HG03460 (cell line): ENCODE data around the gene CKAP5.

Source experiments
- ATAC-seq: cut with Tn5 transposase; IDR thresholded peaks from one replicate; pipeline ENCODE4 v1.9.1; 2021; ENCODE audit not compliant: unreplicated experiment

Gene CKAP5

DNA sequence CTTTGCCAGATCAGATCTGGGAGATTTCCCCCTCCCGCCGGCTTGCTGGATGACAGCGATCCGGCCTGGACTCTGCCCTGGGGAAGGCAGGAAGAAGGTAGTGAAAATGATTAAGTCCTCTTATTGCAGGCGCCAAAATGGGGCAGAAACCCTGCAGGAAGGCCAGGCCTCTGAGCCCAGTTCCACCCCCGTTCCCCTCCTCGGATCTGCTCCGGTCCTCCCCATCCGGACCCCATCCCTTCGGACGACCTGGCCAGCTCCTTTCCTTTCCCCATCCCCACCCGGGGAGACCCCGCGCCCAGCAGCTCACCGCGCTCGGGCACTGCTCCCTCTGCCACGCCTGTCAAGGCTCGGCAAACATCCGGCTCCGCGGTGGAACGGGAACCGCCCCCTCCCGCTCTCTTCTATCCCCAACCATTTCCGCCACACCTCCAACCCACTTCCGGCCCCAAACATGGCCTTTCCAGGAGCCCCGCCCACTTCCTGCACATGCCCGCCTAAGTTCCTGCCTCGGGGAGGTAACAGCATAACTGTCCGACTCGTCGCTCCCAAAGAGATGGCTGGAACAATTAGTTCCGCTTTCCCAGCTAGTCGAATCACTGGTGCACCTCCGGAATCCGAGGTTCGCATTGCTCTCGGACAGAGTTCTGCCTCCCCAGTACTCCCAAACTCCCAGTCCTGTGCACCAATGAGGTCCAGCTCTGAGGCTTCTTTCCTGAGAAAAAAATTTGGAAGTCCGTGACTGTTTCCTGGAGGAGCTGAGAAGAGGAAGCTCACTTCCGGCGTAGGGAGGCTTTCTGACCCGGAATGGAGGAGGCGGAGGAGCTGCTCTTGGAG is 145.6 kb downstream of the CKAP5 start, which contains the start of the genes ARHGAP1 and ZNF408:
Gene ARHGAP1 (minus strand): TSS at position 379 of the 837 bp plus-strand sequence. CDS start 4,512 bp downstream, outside the sequence.
Gene ZNF408 (plus strand): TSS at position 791 of the 837 bp plus-strand sequence. CDS start 17 bp downstream, at position 808.
- ATAC-seq: peak; percentile 94

DNA sequence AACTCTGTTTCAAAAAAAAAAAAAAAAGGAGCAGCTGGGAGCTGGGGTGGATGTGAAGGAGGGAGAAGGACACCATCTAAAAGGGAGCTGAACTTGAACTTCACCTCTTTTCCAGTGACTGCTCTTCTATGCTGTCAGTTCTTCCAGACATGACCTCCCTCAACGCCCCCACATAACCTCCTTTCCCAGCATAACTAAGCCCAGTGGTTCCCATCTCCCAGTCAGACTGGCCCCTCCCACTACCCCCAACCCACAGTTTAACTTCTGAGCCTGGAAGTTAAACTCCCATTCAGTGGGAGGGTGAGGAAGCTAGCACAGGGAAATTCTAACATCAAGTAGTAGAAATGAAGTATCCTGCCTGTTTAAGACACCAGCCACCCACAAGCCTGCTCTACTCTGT is 147.5 kb downstream of the CKAP5 start:
- no peak for ATAC-seq

DNA sequence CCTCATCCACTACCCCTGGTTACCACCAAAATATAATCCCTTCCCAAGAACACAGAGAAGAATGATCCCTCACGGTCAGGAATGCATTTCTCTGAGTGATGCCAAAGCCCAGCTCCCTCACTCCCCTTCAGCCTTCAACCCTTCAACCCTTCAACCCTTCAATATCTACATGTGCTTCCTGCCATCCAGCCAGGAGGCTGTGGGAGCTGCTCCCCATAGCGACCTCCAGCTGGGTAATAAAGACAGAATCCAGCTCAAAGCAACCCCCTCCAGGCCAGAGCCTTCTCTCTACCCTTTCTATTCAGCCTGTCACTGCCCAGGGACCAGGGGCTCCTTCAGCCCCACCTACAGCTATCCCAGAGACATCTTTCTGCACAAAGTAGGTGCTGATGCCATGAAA is 148.4 kb downstream of the CKAP5 start:
- no peak for ATAC-seq

DNA sequence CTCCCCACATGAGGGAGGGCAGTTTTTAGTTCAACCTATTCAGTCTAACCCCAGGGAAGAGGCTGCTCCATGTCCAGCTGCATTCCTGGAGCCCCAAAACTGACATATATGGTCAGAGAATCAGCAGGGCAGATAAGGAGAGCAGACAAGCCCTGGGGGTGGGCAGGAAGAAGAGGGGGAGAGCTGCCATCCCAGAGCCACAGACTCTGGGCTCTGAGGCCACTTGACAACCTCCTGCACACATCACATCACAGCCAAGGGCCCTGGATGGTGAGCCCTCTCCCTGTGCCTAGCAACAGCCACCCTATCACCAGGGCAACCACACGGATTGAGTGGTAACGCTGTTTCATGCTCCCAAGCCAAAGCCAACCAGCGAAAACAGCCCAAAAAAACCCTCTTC is 148.8 kb downstream of the CKAP5 start:
- ATAC-seq: no peak

DNA sequence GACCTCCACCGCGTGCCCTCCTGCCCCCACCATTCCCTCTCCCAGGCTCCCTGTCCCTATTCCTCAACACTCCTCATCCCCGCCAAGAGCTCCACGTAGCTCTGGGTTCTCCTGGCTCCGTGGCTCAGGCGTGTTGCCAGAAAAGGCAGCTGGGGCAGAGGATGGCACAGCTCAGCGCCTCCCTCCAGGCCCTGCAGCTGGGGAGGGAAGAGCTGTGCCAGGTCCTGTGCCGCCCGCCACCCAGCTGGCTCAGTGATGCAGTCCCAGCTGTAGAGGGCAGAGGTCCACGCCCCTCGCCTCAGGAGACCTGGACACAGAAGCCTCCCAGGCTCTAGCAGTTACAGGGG is 149.9 kb downstream of the CKAP5 start:
- ATAC-seq: no peak

DNA sequence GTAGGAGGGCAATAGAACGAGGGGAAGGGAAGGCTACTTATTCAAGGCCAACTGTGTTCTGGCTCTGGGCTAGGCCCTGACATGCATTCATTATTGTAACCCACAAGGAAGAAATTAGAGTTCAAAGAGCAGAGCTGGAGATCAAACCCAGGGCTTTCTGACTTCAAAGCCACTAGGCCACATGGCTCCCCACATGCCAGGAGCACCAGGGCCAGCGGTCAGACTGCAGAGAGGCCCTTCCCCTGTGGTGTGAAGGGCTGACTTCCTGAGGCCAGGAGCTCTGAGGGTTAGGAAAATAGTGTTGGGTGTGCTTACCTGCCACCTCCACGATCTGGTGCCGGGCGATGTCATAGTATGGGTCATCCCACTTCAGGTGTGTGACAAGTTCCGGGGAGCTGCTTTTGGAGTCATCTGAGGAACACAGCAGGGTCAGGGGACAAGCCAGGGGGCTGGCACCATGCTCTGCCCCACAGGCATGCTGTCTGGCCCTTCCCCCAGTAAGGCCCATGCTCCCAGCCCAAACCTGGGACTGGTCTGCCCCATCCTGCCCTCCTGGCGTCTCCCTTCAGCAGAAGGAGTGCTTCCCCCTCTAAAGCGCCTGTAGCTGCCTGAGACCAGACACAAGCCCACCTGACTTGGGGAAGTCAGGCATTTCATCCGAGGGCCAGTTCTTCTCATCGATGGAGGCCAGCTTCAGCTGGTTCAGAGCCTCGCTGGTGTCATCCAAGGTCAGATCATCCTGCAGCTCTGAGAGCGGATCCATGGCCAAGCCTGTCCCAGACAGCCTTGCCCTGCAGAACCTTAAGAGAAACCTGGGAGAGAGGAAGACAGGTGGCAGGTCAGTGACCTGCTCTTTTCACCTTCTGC is 150.5 kb downstream of the CKAP5 start:
- no peak for ATAC-seq

DNA sequence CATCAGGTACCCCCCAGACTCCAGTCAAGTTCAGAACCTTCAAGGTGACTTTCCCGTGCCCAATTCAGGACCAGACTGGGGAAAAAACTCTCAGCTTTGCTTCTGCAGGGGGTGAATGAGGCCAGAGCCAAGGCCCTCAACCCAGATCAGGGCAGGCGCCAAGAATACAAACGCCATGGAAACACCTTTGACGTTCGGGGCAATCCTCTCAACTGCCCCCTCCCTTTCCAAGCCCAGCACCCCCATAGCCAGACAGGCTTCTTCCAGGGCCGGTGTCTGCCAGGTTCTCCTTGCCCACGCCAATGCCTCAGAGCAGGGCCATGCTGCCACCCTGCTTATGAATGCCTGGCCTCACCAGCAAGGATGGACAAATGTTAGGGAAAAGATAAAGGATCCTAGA is 151.5 kb downstream of the CKAP5 start:
- no peak for ATAC-seq

DNA sequence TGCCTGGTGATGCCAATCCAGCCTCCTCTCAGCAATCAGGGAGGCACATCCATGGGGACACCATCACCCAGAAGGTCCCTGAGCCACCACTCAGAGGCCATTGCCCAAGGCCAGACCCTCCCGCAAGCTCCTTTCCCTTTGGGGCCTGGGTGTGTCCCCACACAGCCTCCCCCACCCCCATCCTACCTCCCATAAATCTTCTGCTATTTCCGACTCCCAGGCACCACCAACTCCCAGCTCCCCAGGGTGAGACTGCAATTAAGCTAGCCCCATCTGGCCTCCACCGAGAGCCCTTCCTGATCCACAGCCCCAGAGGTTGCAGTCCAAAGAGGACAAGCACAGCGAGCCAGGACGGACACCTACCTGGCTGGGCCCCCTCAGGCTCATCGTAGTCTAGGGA is 152.0 kb downstream of the CKAP5 start:
- no peak for ATAC-seq

DNA sequence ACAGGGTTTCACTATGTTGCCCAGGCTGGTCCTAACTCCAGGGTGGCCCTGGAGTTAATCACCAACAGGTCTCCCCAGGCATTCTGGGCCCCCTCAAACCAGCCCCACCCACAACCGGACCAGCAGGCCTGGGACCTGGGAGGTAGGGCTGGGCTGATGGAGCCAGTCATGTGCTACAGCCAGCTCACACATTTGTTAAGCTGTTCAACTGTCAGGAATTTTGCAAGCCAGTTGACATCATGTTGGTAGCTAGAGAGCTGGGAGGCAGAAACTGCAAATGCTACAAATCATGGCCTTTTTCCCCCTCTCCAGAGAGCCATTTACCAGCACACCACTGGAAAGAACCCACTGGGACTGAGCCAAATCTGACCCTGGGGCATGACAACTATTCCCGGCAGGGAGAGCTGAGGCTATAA is 152.5 kb downstream of the CKAP5 start:
- no peak for ATAC-seq
